NT2/D1 (cell line): ENCODE measurements around the gene PPTC7.

ENCODE experiments used
- DNase-seq: peaks from one replicate; pipeline ENCODE4 v3.0.0-alpha.2; 2011; ENCODE audit warnings: low read depth, low spot score
- H3K27me3 ChIP-seq: 2 replicates; pipeline ENCODE4 v1.6.0; 2011; ENCODE audit warnings: mild to moderate bottlenecking; ENCODE audit not compliant: insufficient read length, insufficient read depth
- H3K36me3 ChIP-seq: 2 replicates; pipeline ENCODE4 v1.6.1; 2011; ENCODE audit warnings: mild to moderate bottlenecking, low read length, mixed read lengths; ENCODE audit not compliant: insufficient read depth, insufficient read length
- H3K4me1 ChIP-seq: 2 replicates; pipeline ENCODE4 v1.5.1; 2011; ENCODE audit not compliant: insufficient read depth, insufficient read length
- H3K4me3 ChIP-seq: 2 replicates; pipeline ENCODE4 v1.5.1; 2011; ENCODE audit warnings: low read depth; ENCODE audit not compliant: insufficient read length
- H3K9ac ChIP-seq: 2 replicates; pipeline ENCODE4 v1.6.0; 2011; ENCODE audit warnings: low read depth; ENCODE audit not compliant: insufficient read length
- H3K9me3 ChIP-seq: 2 replicates; pipeline ENCODE4 v1.5.1; 2011; ENCODE audit warnings: mild to moderate bottlenecking, low read length; ENCODE audit not compliant: insufficient read depth
- SUZ12 ChIP-seq: IDR thresholded peaks from 2 replicates; pipeline ENCODE4 v1.6.1; 2011; ENCODE audit not compliant: insufficient read length, insufficient read depth; ENCODE audit errors: extremely low read depth
- YY1 ChIP-seq: IDR thresholded peaks from 2 replicates; pipeline ENCODE4 v1.6.1; 2011; ENCODE audit not compliant: insufficient read length, insufficient read depth
- ZNF274 ChIP-seq: IDR thresholded peaks from 2 replicates; pipeline ENCODE4 v1.6.1; 2011; ENCODE audit warnings: mild to moderate bottlenecking, low read depth, low read length

The PPTC7 gene, protein sequence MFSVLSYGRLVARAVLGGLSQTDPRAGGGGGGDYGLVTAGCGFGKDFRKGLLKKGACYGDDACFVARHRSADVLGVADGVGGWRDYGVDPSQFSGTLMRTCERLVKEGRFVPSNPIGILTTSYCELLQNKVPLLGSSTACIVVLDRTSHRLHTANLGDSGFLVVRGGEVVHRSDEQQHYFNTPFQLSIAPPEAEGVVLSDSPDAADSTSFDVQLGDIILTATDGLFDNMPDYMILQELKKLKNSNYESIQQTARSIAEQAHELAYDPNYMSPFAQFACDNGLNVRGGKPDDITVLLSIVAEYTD

GRCh38 chr12:110583137-110584059, at the start of gene PPTC7:
TSS of gene PPTC7 (minus strand) at chr12:110583318. CDS start at chr12:110583031, 287 bp downstream.
- H3K4me1 ChIP-seq: peaks cover 2% of the 10 kb centered on the region
- peak within 1 kb of the TSS; percentile 94 for H3K9ac ChIP-seq
- peaks cover 11% of the 10 kb centered on the region for H3K27me3 ChIP-seq
- H3K36me3 ChIP-seq: no peaks in the 10 kb centered on the region
- DNase-seq: peak; percentile 94
- no peaks in the 10 kb centered on the region for H3K9me3 ChIP-seq
- H3K4me3 ChIP-seq: peak within 1 kb of the TSS; percentile 92
- TF ChIP-seq SUZ12 (no peak), YY1 (peak; percentile 61)

- H3K4me1 ChIP-seq: no peaks in the 10 kb centered on the region
- H3K27me3 ChIP-seq: no peaks in the 10 kb centered on the region
- H3K4me3 ChIP-seq: no peak overlapping the region
- no peak for DNase-seq
- no peaks in the 10 kb centered on the region for H3K9me3 ChIP-seq
- H3K36me3 ChIP-seq: peaks cover 14% of the 10 kb centered on the region
- no peak overlapping the region for H3K9ac ChIP-seq
- TF ChIP-seq ZNF274 (no peak), SUZ12 (no peak), YY1 (no peak)
These were observed 44.5 kb upstream of the PPTC7 start for GRCh38 chr12:110627500-110628195.

DNA sequence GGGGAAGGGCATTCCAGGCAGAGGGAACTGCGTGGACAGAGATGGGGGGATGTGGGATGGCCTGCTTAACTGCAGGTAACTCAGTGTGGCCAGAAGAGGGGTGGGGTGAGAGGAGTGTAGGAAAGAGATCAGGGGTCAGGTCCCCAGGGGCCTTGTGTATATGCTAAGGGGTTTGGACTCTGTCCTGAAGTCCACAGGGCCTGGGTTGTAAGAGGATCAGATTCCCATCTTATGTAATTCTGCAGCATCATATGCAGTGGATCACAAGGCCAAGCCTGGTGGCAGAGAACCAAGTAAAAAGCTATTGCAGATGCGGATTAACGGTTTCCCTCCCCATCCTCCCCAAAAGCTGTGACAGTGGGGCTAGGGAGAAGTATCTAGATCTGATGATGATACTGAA, 39.5 kb upstream of the PPTC7 start:
- no peak overlapping the region for H3K9ac ChIP-seq
- no peaks in the 10 kb centered on the region for H3K27me3 ChIP-seq
- H3K4me3 ChIP-seq: no peak overlapping the region
- peaks cover 10% of the 10 kb centered on the region for H3K36me3 ChIP-seq
- no peak for DNase-seq
- H3K9me3 ChIP-seq: no peaks in the 10 kb centered on the region
- no peak for TF ChIP-seq YY1
- TF ChIP-seq ZNF274: no peak
- no peak for TF ChIP-seq SUZ12
- no peaks in the 10 kb centered on the region for H3K4me1 ChIP-seq

GRCh38 chr12:110619534-110619953, 36.4 kb upstream of the PPTC7 start:
- no peak for DNase-seq
- Histone ChIP-seq H3K4me1 (no peaks in the 10 kb centered on the region), H3K9ac (no peak overlapping the region), H3K36me3 (peaks cover 19% of the 10 kb centered on the region), H3K4me3 (no peak overlapping the region), H3K9me3 (no peaks in the 10 kb centered on the region), H3K27me3 (no peaks in the 10 kb centered on the region)
- TF ChIP-seq YY1 (no peak), SUZ12 (no peak), ZNF274 (no peak)

DNA sequence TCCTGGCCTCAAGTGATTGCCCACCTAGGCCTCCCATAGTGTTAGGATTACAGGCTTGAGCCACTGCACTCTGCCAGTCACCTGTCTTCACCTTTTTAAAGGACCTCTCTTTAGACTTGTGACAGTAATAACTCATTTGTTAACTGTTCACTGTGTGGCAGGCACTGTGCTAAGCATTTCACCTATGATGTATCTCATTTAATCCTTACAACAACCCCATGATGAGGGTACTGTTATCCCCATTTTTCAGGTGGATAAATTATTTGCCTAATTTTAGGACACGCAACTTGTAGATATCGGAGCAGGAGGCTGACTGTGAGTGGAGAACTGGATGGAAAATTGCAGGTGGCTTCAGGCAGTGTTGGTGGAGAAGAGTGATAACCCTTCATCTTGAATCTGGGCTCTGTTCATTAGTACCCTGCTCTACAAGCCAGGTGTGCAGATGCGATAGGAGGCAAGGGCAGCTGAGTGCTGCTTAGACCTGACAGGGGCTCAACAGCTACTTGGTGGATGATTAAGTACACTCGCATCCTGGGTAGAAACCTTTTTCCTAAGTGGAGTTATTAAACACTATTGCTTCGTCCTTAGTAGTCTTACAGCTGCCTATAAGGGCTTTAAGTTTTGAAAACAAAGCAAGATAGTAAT, 33.5 kb upstream of the PPTC7 start:
- H3K4me1 ChIP-seq: no peaks in the 10 kb centered on the region
- no peak overlapping the region for H3K9ac ChIP-seq
- no peaks in the 10 kb centered on the region for H3K27me3 ChIP-seq
- no peak for DNase-seq
- H3K4me3 ChIP-seq: no peak overlapping the region
- peaks cover 10% of the 10 kb centered on the region for H3K36me3 ChIP-seq
- TF ChIP-seq ZNF274: no peak
- no peaks in the 10 kb centered on the region for H3K9me3 ChIP-seq

DNA sequence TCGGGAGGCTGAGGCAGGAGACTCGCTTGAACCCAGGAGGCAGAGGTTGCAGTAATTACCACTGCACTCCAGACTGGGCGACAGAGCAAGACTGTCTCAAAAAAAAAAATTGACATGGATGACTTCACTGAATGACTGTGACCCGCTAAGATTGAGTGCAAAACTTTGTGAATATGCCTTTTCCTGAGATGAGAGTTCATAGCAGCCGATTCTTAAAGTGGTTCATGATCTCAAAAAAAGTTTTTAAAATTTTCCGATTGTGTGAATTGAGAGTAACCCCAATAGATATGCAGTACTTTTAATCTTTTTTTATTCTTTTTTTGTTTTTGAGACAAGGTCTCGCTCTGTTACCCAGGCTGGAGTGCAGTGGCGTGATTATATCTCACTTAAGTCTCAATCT, 32.1 kb upstream of the PPTC7 start:
- H3K4me3 ChIP-seq: no peak overlapping the region
- TF ChIP-seq SUZ12: no peak
- no peak for TF ChIP-seq ZNF274
- TF ChIP-seq YY1: no peak
- no peaks in the 10 kb centered on the region for H3K9me3 ChIP-seq
- no peak for DNase-seq
- no peaks in the 10 kb centered on the region for H3K27me3 ChIP-seq
- H3K4me1 ChIP-seq: no peaks in the 10 kb centered on the region
- H3K36me3 ChIP-seq: peaks cover 10% of the 10 kb centered on the region
- no peak overlapping the region for H3K9ac ChIP-seq
